ENCODE measurements around the gene SERPINF2.

Gene SERPINF2

GRCh38 chr17:1714980-1715802 is 27.5 kb upstream of the SERPINF2 start (continued):
- TF ChIP-seq KLF17 (tag by site-specific recombination; IDR thresholded peaks at IDR 0.05): no peak
- TF ChIP-seq ZEB2 (tag by site-specific recombination; IDR thresholded peaks at IDR 0.05): 0 out of 2 replicates have a peak, but pooled peaks have one; percentile 13
- TF ChIP-seq ZNF677 (tag by site-specific recombination; IDR thresholded peaks at IDR 0.05): no peak
- TF ChIP-seq ZNF623 (tag by site-specific recombination; IDR thresholded peaks at IDR 0.05): no peak
- no peak for TF ChIP-seq ZNF558 (tag by site-specific recombination; IDR thresholded peaks at IDR 0.05)
- TF ChIP-seq ZNF76 (tag by site-specific recombination; IDR thresholded peaks at IDR 0.05; ENCODE audit: borderline replicate concordance, low read depth): no peak
- peak; percentile 71 for TF ChIP-seq PATZ1 (tag by site-specific recombination; IDR thresholded peaks at IDR 0.05)
- TF ChIP-seq SCRT1 (tag by site-specific recombination; IDR thresholded peaks at IDR 0.05; ENCODE audit: borderline replicate concordance): no peak
- TF ChIP-seq ZNF121 (tag by site-specific recombination; IDR thresholded peaks at IDR 0.05): no peak
- TF ChIP-seq ZNF488 (tag by site-specific recombination; IDR thresholded peaks at IDR 0.05): no peak
- no peak for TF ChIP-seq MZF1 (tag by site-specific recombination; IDR thresholded peaks at IDR 0.05; ENCODE audit: borderline replicate concordance)
- TF ChIP-seq ZNF530 (tag by site-specific recombination; IDR thresholded peaks at IDR 0.05; ENCODE audit: low read depth): no peak
- TF ChIP-seq ZNF629 (tag by site-specific recombination; IDR thresholded peaks at IDR 0.05): no peak; the same call in 1 of the 2 replicates
- no peak for TF ChIP-seq ZNF302 (tag by site-specific recombination; IDR thresholded peaks at IDR 0.05; ENCODE audit: low read depth)
- peak; percentile 84 for TF ChIP-seq BCL11B (tag by site-specific recombination; IDR thresholded peaks at IDR 0.05; ENCODE audit: low read depth)
- no peak for TF ChIP-seq ZNF521 (tag by site-specific recombination; IDR thresholded peaks at IDR 0.05)
- peak; percentile 64 for TF ChIP-seq KLF1 (tag by site-specific recombination; IDR thresholded peaks at IDR 0.05)
- TF ChIP-seq ZNF791 (tag by site-specific recombination; IDR thresholded peaks at IDR 0.05): no peak
- TF ChIP-seq ZNF292 (tag by site-specific recombination; IDR thresholded peaks at IDR 0.05; ENCODE audit: borderline replicate concordance, low read depth): no peak
- TF ChIP-seq ZNF335 (tag by site-specific recombination; conservative IDR thresholded peaks at IDR 0.05): peak; percentile 89
- TF ChIP-seq ZNF610 (tag by site-specific recombination; IDR thresholded peaks at IDR 0.05; ENCODE audit: borderline replicate concordance): no peak
- TF ChIP-seq ZNF175 (tag by site-specific recombination; IDR thresholded peaks at IDR 0.05): no peak
- no peak for TF ChIP-seq YY2 (tag by site-specific recombination; IDR thresholded peaks at IDR 0.05)
- TF ChIP-seq, protein P1, sequence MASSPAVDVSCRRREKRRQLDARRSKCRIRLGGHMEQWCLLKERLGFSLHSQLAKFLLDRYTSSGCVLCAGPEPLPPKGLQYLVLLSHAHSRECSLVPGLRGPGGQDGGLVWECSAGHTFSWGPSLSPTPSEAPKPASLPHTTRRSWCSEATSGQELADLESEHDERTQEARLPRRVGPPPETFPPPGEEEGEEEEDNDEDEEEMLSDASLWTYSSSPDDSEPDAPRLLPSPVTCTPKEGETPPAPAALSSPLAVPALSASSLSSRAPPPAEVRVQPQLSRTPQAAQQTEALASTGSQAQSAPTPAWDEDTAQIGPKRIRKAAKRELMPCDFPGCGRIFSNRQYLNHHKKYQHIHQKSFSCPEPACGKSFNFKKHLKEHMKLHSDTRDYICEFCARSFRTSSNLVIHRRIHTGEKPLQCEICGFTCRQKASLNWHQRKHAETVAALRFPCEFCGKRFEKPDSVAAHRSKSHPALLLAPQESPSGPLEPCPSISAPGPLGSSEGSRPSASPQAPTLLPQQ (tag by site-specific recombination; IDR thresholded peaks at IDR 0.05): peak; percentile 64
- 0 out of 2 replicates have a peak, but pooled peaks have one; percentile 38 for TF ChIP-seq KLF16 (tag by site-specific recombination; IDR thresholded peaks at IDR 0.05)
